Stimulated activated CD4-positive, alpha-beta T cell treated with anti-CD3 and anti-CD28 coated beads, Interleukin-2, amount 100 ng/mL, for 24 hours (primary cell): ENCODE data around the gene PIP5K1C.

Experiments
- DNase-seq, 2 donors: peaks; one replicate each; pipeline ENCODE4 v3.0.0-alpha.2; 2020

PIP5K1C gene

DNA sequence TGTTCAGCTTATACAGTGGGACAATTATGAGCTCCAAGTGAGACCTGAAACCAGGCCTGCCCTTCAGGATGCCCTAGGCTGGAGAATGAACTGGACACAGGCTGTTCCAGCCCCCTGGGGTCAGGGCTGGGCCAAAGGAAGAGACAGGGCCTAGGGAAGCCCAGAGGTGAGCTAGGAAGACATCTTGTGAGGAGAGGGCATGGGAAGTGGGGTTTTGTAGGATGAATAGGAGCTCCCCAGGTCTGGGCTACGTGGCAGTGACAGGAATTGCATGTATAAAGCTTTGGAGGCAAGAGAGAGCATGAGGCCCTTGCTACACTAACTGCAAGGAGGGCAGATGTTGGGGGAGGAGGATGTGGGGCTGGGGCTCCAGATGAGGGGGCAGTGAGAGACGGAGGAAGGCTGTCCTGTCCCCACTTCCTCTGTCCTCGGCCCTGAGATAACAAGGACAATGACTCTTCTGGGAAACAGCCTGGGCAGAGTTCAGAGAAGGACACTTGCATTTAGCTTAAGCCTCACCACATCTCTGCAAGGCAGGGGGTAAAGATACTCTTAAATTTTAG is 92.1 kb downstream of the PIP5K1C start:
- no peak for DNase-seq

GRCh38 chr19:3607303-3608078 is 92.8 kb downstream of the PIP5K1C start:
- no peak for DNase-seq

- peak; percentile 72 to 77 for DNase-seq
These were observed 93.5 kb downstream of the PIP5K1C start, which contains the start of gene TBXA2R for GRCh38 chr19:3606690-3607289. TBXA2R (minus strand) TSS chr19:3606875; CDS start chr19:3600634, 6,241 bp downstream.

GRCh38 chr19:3606174-3606689 is 94.0 kb downstream of the PIP5K1C start:
- DNase-seq, result peak in 1 of 2 donors; percentile 32

DNA sequence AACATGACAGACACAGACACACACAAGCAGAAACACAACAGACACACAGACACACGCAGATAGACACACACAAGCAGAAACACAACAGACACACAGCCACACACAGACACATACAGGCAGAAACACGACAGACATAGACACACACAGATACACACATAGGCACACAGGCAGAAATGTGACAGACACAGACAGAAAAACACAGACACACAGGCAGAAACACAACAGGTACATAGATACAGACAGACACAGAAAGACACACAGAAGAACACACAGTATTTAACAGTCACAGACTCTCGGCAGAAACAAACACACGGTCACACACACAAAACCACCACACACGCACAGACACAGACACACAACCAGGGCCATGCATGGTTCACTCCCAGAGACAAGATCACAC is 94.5 kb downstream of the PIP5K1C start:
- DNase-seq, result no peak

DNA sequence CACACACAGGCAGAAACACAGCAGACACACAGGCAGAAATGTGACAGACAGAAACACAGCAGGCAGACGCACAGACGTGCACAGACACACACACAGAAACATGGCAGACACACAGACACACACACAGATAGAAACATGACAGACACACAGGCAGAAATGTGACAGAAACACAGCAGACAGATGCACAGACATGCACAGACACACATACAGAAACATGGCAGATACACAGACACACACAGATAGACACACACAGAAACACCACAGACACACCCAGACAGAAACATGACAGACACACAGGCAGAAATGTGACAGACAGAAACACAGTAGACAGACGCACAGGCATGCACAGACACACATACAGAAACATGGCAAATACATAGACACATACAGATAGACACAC is 94.9 kb downstream of the PIP5K1C start:
- no peak for DNase-seq

GRCh38 chr19:3604987-3605343 is 95.3 kb downstream of the PIP5K1C start:
- DNase-seq, result peak in 1 of 2 donors; percentile 27

DNA sequence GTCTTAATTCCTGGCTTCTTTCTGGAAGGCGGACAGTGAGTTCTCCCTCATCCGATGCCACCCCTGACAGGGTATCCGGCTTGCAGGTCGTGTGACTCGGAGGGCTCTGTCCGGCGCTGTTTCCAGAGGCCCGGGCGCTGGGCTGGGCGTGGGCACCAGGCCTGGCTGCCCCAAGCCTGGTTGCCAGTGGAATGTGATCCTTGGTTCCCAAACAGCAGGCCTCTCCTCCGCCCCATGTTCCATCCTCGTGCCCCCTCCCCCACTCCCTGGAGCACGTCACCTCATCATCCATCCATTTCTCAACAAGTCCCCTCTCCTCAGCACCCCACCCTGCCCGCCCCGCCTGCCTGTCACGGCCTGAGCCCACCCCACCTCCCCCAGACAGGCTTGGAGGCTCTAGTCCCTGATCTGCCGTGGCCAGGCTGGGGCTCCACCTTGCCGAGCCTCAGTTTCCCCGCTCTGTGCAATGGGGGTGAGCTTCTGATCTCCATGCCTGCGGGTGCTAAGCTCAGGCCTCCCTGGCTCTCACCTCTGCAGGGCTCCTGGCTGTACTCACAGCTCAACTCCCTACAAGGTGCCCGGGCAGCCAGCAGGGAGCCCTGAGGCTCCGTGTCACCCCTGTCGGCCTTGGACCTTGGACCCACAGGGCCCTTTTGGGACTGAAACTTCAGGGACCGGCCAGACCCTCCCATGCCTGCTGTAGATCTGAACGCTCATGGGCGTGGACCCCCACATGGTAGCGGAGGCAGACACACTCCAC is 95.9 kb downstream of the PIP5K1C start:
- DNase-seq, result no peak

- no peak for DNase-seq
These were observed 97.0 kb downstream of the PIP5K1C start for GRCh38 chr19:3603121-3603811.

GRCh38 chr19:3601021-3601420 is 99.2 kb downstream of the PIP5K1C start:
- no peak for DNase-seq

DNA sequence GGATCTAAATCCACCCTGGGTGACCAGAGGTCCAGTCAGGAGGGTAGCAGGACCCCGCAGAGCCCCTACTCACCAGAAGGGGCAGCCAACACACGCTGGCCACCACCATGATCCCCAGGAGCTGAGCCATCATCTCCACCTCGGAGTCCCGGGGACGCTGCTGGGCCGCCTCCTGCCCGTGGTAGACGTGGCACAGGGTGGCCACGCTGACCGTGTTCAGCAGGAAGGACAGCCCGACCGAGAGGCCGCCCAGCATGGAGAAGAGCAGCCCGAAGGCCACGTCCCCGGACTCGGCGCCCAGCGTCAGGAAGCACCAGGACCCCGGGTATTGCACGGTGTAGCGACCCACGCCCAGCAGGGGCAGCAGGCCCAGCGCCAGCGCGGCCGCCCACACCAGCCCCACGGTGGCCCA is 100.5 kb downstream of the PIP5K1C start:
- DNase-seq, result no peak

GRCh38 chr19:3595521-3596061 is 104.7 kb downstream of the PIP5K1C start:
- no peak for DNase-seq

GRCh38 chr19:3593156-3593555 is 107.1 kb downstream of the PIP5K1C start:
- DNase-seq, result no peak

DNA sequence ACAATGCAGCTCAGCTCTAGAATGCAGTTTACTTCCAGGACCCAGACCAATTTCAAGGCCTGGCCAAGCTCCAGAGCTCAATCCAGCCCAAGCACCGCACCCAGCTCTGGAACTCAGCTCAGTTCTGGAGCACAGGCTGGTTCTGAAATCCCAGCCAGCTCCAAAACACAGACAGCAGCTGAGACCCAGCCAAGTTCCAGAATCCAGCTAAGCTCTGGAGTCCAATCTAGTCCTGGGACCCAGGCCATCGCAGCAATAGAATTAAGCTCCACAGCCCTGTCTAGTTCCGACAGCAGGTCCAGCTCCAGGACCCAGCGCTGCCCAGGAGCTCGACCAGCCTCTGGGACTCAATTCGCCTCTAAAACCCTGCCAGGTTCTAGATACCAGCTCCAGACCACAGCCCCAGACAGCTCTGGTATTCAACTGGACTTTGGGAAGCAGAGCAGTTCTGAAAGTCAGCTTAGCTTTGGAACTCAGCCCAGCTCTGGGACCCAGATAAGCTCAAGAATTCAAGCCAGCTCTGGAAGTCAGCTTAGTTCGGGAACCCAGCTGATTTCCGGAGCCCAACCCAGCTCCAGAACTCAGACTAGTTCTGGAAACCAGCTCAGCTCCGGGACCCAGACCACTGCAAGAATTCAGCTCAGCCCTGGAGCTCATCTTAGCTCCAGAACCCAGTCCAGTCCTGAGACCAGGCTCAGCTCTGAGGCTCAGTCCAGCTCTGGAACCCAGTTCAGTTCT is 108.2 kb downstream of the PIP5K1C start:
- no peak for DNase-seq

DNA sequence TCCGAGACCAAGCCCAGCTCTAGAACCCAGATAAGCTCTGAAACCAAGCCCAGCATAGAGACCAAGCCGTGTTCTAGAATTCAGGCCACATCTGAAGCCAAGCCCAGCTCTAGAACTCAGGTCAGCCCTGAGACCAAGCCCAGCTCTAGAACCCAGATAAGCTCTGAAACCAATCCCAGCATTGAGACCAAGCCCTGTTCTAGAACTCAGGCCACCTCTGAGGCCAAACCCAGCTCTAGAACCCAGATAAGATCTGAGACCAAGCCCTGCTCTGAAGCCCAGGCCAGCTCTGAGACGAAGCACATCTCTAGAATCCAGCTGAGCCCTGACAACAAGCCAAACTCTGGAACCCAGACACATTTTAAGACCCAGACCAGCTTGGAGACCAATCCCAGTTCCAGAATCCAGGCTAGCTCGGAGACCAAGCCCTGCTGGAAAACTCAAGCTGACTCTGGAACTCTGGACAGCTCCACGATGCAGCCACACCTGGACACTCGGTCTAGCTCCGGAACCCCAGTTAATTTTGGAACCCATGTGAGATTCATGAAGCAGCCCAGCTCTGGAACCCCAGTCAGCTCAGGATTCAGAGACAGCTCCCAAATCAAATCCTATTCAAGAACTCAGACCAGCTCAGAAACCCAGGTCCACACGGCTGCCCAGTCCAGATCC is 109.1 kb downstream of the PIP5K1C start:
- DNase-seq, result no peak

DNA sequence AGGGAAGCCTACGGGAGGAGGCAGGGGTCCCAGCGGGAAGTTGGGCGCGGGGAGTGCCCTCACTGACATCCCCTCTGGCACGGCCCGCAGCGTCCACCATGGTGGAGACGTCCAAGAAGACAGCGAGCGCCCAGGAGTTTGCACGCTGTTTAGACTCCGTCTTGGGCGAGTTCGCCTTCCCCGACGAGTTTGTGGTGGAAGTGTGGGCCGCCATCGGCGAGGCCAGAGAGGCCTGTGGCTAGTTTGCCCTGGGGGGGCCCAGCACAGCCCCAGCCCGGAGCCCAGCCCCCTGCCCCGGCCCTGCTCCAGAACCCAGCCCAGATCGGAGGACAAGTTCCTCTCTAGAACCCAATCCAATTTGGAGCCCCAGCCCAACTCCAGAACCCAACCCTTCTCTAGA is 110.3 kb downstream of the PIP5K1C start:
- no peak for DNase-seq

DNA sequence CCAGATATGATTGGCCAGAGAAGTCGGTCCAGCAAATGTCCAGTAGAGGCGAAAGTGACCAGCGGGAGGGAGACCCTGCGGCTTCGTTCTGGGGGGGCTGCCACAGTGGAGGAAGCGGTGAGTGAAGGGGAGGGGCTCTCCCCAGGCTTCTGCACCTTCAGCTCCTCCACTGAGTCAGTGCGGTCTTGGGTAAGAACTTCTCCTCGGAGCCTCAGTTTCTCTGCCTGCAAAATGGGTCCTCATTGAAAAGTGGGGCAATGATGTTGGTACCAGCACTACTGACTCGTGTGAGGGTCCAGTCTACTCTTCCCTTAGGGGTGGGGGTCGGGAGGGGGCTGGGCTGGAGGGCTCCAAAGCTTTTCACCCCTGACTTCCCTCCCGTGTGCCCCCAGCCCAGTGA is 110.8 kb downstream of the PIP5K1C start:
- DNase-seq, result no peak

DNA sequence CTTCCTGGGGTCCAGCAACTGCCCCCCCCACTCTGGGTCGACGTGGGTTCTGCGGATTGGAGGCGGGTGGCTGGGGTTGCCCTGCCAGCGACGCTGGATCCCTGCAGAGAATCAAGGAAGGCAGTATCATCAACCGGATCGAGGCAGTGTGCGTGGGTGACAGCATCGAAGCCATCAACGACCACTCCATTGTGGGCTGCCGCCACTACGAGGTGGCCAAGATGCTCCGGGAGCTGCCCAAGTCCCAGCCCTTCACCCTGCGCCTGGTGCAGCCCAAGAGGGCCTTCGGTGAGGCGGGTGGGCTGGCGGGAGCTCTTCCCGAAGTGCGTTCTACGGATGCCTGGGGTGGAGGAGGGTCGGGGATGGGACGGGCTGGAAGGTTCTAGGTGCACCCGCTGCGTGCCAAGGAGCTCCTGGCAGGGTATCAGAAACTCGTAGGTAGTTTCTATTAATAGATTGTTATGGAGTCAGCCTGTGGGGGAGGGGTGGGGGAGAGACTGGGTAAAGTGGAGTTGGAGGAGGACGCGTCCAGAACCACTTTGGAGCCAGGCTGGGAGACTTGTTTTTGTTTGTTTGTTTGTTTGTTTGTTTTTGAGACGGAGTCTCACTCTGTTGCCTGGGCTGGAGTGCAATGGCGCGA is 113.4 kb downstream of the PIP5K1C start:
- no peak for DNase-seq

- DNase-seq, result peak; percentile 54 to 60
These were observed 114.1 kb downstream of the PIP5K1C start for GRCh38 chr19:3586127-3586626.
